Central memory CD8-positive, alpha-beta T cell (primary cell): Measurements from ENCODE around the gene ZNF580.

Source experiments
- ATAC-seq: fragments of 150-1000 bp; cut with Tn5 transposase; replicated peaks from 2 replicates; pipeline ENCODE4 v1.10.0; 2022; ENCODE audit warnings: mild to moderate bottlenecking, moderate FRiP score, moderate number of reproducible peaks; ENCODE audit not compliant: poor library complexity, severe bottlenecking; ENCODE audit errors: extremely low read depth
- DNase-seq, 2 donors: peaks; one replicate each; pipeline ENCODE4 v3.0.0; 2021; ENCODE audit warnings: low spot score in 2 of 2
- H3K27ac Mint-ChIP-seq: one replicate; pipeline ENCODE4 v1.8.0; 2022; ENCODE audit warnings: low read depth, mild to moderate bottlenecking, moderate library complexity, mixed read lengths
- H3K27me3 Mint-ChIP-seq: one replicate; pipeline ENCODE4 v1.8.0; 2022; ENCODE audit warnings: mixed read lengths
- H3K36me3 Mint-ChIP-seq: one replicate; pipeline ENCODE4 v1.8.0; 2022; ENCODE audit warnings: mild to moderate bottlenecking, moderate library complexity, mixed read lengths; ENCODE audit not compliant: insufficient read depth
- H3K4me1 Mint-ChIP-seq: one replicate; pipeline ENCODE4 v1.8.0; 2022; ENCODE audit warnings: mixed read lengths
- H3K4me3 Mint-ChIP-seq: one replicate; pipeline ENCODE4 v1.8.0; 2022; ENCODE audit warnings: mild to moderate bottlenecking, moderate library complexity, mixed read lengths
- H3K9me3 Mint-ChIP-seq: one replicate; pipeline ENCODE4 v1.8.0; 2022; ENCODE audit warnings: mixed read lengths

The ZNF580 gene

GRCh38 chr19:55611983-55612645 lies 28.7 kb upstream of the ZNF580 start:
- Mint-ChIP-seq H3K4me3 (no peak overlapping the region), H3K27ac (peak overlapping the region; percentile 13)
- ATAC-seq, result no peak

GRCh38 chr19:55613396-55613795 lies 27.4 kb upstream of the ZNF580 start:
- no peak overlapping the region for H3K4me3 Mint-ChIP-seq
- H3K36me3 Mint-ChIP-seq, result peaks cover 9% of the 10 kb centered on the region
- peaks cover 22% of the 10 kb centered on the region for H3K4me1 Mint-ChIP-seq
- ATAC-seq, result no peak
- no peak for DNase-seq
- no peaks in the 10 kb centered on the region for H3K9me3 Mint-ChIP-seq
- H3K27me3 Mint-ChIP-seq, result no peaks in the 10 kb centered on the region
- no peak overlapping the region for H3K27ac Mint-ChIP-seq

More at GRCh38 chr19:55611983-55612645, 28.7 kb upstream of the ZNF580 start:
- Mint-ChIP-seq H3K4me1 (peaks cover 34% of the 10 kb centered on the region), H3K36me3 (peaks cover 10% of the 10 kb centered on the region), H3K27me3 (no peaks in the 10 kb centered on the region), H3K9me3 (no peaks in the 10 kb centered on the region)
- no peak for DNase-seq

- no peak overlapping the region for H3K27ac Mint-ChIP-seq
These were observed 26.7 kb upstream of the ZNF580 start for GRCh38 chr19:55613930-55614710.

GRCh38 chr19:55614711-55615542 lies 25.9 kb upstream of the ZNF580 start:
- H3K27me3 Mint-ChIP-seq, result no peaks in the 10 kb centered on the region
- no peak overlapping the region for H3K27ac Mint-ChIP-seq
- no peak overlapping the region for H3K4me3 Mint-ChIP-seq
- ATAC-seq, result no peak
- H3K9me3 Mint-ChIP-seq, result no peaks in the 10 kb centered on the region
- H3K4me1 Mint-ChIP-seq, result peaks cover 22% of the 10 kb centered on the region
- no peak for DNase-seq
- H3K36me3 Mint-ChIP-seq, result peaks cover 9% of the 10 kb centered on the region

More at GRCh38 chr19:55613930-55614710, 26.7 kb upstream of the ZNF580 start:
- H3K27me3 Mint-ChIP-seq, result no peaks in the 10 kb centered on the region
- H3K4me3 Mint-ChIP-seq, result no peak overlapping the region
- no peak for ATAC-seq
- H3K9me3 Mint-ChIP-seq, result no peaks in the 10 kb centered on the region
- H3K36me3 Mint-ChIP-seq, result peaks cover 9% of the 10 kb centered on the region
- peaks cover 22% of the 10 kb centered on the region for H3K4me1 Mint-ChIP-seq
- no peak for DNase-seq

GRCh38 chr19:55615543-55616394 lies 25.0 kb upstream of the ZNF580 start:
- DNase-seq (no peak), ATAC-seq (no peak)
- H3K27me3 Mint-ChIP-seq, result no peaks in the 10 kb centered on the region
- peaks cover 23% of the 10 kb centered on the region for H3K4me1 Mint-ChIP-seq
- H3K4me3 Mint-ChIP-seq, result no peak overlapping the region
- no peaks in the 10 kb centered on the region for H3K9me3 Mint-ChIP-seq
- H3K36me3 Mint-ChIP-seq, result peaks cover 13% of the 10 kb centered on the region
- H3K27ac Mint-ChIP-seq, result no peak overlapping the region

GRCh38 chr19:55616395-55616875 lies 24.4 kb upstream of the ZNF580 start:
- Mint-ChIP-seq H3K4me3 (no peak overlapping the region), H3K27me3 (no peaks in the 10 kb centered on the region), H3K36me3 (peaks cover 13% of the 10 kb centered on the region), H3K27ac (no peak overlapping the region), H3K9me3 (no peaks in the 10 kb centered on the region), H3K4me1 (peaks cover 18% of the 10 kb centered on the region)
- ATAC-seq (no peak), DNase-seq (no peak)

GRCh38 chr19:55617426-55617825 lies 23.4 kb upstream of the ZNF580 start:
- DNase-seq (no peak), ATAC-seq (no peak)
- H3K27ac Mint-ChIP-seq, result peak overlapping the region; percentile 38
- H3K4me3 Mint-ChIP-seq, result no peak overlapping the region
- H3K36me3 Mint-ChIP-seq, result peaks cover 15% of the 10 kb centered on the region
- peaks cover 15% of the 10 kb centered on the region for H3K4me1 Mint-ChIP-seq
- H3K27me3 Mint-ChIP-seq, result no peaks in the 10 kb centered on the region
- H3K9me3 Mint-ChIP-seq, result no peaks in the 10 kb centered on the region

- H3K36me3 Mint-ChIP-seq, result peaks cover 12% of the 10 kb centered on the region
- no peaks in the 10 kb centered on the region for H3K9me3 Mint-ChIP-seq
- H3K27ac Mint-ChIP-seq, result peak overlapping the region; percentile 72
- no peak for ATAC-seq
- H3K4me3 Mint-ChIP-seq, result no peak overlapping the region
- H3K4me1 Mint-ChIP-seq, result peaks cover 10% of the 10 kb centered on the region
- H3K27me3 Mint-ChIP-seq, result no peaks in the 10 kb centered on the region
- no peak for DNase-seq
These were observed 22.4 kb upstream of the ZNF580 start for GRCh38 chr19:55618426-55618825.

- no peak for ATAC-seq
- Mint-ChIP-seq H3K4me3 (no peak overlapping the region), H3K27me3 (no peaks in the 10 kb centered on the region), H3K27ac (peak overlapping the region; percentile 72), H3K9me3 (no peaks in the 10 kb centered on the region), H3K4me1 (peaks cover 18% of the 10 kb centered on the region), H3K36me3 (peaks cover 14% of the 10 kb centered on the region)
- DNase-seq, result no peak
These were observed 21.5 kb upstream of the ZNF580 start for GRCh38 chr19:55619286-55619685.

GRCh38 chr19:55620410-55621204 lies 20.2 kb upstream of the ZNF580 start:
- Mint-ChIP-seq H3K4me1 (peaks cover 28% of the 10 kb centered on the region), H3K27ac (no peak overlapping the region), H3K27me3 (no peaks in the 10 kb centered on the region), H3K4me3 (no peak overlapping the region), H3K9me3 (no peaks in the 10 kb centered on the region), H3K36me3 (peaks cover 19% of the 10 kb centered on the region)
- no peak for DNase-seq
- ATAC-seq, result no peak

GRCh38 chr19:55621205-55621672 lies 19.6 kb upstream of the ZNF580 start:
- no peak overlapping the region for H3K4me3 Mint-ChIP-seq
- DNase-seq, result no peak
- no peaks in the 10 kb centered on the region for H3K27me3 Mint-ChIP-seq
- peaks cover 19% of the 10 kb centered on the region for H3K36me3 Mint-ChIP-seq
- no peaks in the 10 kb centered on the region for H3K9me3 Mint-ChIP-seq
- H3K27ac Mint-ChIP-seq, result no peak overlapping the region
- H3K4me1 Mint-ChIP-seq, result peaks cover 31% of the 10 kb centered on the region
- ATAC-seq, result no peak
